ENCODE data around the gene SLC25A45.

SLC25A45 gene, protein sequence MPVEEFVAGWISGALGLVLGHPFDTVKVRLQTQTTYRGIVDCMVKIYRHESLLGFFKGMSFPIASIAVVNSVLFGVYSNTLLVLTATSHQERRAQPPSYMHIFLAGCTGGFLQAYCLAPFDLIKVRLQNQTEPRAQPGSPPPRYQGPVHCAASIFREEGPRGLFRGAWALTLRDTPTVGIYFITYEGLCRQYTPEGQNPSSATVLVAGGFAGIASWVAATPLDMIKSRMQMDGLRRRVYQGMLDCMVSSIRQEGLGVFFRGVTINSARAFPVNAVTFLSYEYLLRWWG

GRCh38 chr11:65382033-65382803 lies at the start of gene SLC25A45:
Gene SLC25A45, minus strand, starts transcription at chr11:65382646. Its CDS starts 695 bp downstream, at chr11:65381951.
- peak; percentile 83 for DNase-seq (ENCODE audit: low read depth)

- no peak for DNase-seq (ENCODE audit: low read depth)
Measured at GRCh38 chr11:65431451-65432099, 49.1 kb upstream of the SLC25A45 start.

- DNase-seq (ENCODE audit: low read depth), result no peak
Measured at GRCh38 chr11:65430406-65431217, 48.2 kb upstream of the SLC25A45 start.

- no peak for DNase-seq (ENCODE audit: low read depth)
Measured at GRCh38 chr11:65429724-65430405, 47.4 kb upstream of the SLC25A45 start.

DNA sequence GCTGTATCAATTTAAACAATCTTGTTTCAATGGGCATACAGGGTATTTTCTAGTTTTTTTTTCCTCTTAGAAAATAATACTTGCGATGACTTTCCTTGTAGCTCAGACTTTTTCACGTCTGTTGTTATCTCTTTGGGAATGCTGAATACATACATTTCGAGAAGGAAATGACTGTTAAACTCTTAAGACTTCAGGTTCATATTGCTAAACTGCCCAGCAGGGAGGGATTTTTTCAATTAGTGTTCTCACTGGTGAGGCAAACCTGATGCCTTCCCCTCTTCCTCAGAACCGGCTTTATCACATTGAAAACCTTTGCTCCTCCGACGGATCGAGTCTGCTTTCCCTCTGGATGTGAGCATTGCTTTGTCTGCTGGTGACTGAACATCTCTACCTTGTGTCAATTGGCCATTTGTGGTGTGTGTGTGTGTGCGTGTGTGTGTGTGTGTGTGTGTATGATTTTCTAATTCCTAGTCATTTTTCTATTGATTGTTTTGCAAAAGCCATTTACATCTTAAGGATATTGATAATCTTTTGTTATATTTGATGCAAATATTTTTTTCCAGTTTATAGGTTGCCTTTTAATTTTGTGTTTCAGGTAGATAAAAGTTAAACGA lies 46.7 kb upstream of the SLC25A45 start:
- DNase-seq (ENCODE audit: low read depth), result no peak

DNA sequence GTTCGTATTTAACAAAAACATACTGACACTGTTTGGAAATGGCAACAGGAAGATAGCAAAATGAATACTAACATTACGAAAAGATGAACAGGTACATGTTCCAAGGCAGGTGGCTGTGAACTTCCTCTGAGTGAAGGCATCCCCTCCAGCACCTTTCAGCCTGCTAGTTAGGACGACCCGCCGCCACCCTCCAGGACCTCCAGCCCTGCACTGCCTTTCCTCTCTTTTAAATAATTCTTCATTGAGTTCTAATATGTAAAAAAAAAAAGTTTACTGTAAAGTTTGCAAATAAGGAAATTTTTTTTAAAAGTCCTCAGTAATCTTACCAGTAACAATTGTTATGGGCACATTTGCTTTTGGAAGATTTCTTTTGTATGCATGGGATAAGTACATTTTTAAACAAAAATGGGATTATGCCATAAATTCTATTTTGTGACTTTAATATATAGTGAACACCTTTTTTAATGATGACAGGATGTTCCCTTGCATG lies 46.2 kb upstream of the SLC25A45 start:
- no peak for DNase-seq (ENCODE audit: low read depth)

DNA sequence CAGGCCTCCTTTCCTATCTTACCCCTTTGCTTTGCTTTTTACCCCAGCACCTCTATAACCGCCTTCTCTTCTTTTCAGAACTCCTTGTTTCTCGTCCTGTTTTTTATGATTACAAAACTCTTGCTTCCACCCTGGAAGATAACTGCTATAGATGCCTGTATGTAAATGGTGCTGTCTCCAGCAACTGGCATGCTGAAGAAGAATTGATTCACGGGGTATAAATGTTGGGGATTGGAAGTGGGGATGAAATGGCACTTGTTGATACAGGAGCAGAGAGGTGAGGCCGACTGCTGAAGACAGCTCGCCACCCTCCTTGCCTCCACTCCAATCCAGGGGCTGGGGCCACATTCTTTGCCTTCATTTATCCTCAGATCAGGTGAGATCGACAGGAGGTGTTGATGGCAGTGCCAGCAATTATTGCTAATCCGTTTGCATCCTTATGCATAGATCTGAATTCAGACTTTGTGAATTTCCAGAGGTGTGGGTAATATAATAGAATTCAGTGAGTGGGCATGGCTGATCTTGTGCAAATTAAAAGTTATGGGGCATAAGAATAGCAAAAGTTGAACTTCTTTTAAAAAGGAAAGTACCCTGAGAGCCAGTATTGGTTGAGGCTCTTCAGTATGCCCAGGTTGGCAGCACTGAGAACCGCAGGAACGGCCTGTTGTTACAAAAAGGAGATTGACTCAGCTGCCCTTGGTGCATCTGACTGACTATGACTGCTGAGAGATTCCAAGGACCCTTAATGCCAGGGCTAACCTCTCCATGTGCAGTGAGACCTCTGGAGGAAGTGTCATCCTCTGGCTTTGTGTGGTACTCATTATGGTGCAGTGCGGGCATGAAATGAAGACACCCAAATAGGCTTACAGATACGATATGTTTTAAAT lies 45.5 kb upstream of the SLC25A45 start:
- DNase-seq (ENCODE audit: low read depth), result no peak

GRCh38 chr11:65426839-65427690 lies 44.6 kb upstream of the SLC25A45 start:
- no peak for DNase-seq (ENCODE audit: low read depth)

- DNase-seq (ENCODE audit: low read depth), result no peak
Measured at GRCh38 chr11:65425971-65426838, 43.8 kb upstream of the SLC25A45 start.

GRCh38 chr11:65425105-65425970 lies 42.9 kb upstream of the SLC25A45 start:
- peak; percentile 71 for DNase-seq (ENCODE audit: low read depth)

DNA sequence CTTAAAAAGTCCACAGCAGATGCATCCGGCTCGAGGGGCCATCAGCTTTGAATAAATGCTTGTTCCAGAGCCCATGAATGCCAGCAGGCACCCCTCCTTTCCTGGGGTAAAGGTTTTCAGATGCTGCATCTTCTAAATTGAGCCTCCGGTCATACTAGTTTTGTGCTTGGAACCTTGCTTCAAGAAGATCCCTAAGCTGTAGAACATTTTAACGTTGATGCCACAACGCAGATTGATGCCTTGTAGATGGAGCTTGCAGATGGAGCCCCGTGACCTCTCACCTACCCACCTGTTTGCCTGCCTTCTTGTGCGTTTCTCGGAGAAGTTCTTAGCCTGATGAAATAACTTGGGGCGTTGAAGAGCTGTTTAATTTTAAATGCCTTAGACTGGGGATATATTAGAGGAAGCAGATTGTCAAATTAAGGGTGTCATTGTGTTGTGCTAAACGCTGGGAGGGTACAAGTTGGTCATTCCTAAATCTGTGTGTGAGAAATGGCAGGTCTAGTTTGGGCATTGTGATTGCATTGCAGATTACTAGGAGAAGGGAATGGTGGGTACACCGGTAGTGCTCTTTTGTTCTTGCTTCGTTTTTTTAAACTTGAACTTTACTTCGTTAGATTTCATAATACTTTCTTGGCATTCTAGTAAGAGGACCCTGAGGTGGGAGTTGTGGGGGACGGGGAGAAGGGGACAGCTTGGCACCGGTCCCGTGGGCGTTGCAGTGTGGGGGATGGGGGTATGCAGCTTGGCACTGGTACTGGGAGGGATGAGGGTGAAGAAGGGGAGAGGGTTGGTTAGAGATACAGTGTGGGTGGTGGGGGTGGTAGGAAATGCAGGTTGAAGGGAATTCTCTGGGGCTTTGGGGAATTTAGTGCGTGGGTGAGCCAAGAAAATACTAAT lies 42.0 kb upstream of the SLC25A45 start:
- no peak for DNase-seq (ENCODE audit: low read depth)

GRCh38 chr11:65423516-65424204 lies 41.2 kb upstream of the SLC25A45 start:
- no peak for DNase-seq (ENCODE audit: low read depth)

DNA sequence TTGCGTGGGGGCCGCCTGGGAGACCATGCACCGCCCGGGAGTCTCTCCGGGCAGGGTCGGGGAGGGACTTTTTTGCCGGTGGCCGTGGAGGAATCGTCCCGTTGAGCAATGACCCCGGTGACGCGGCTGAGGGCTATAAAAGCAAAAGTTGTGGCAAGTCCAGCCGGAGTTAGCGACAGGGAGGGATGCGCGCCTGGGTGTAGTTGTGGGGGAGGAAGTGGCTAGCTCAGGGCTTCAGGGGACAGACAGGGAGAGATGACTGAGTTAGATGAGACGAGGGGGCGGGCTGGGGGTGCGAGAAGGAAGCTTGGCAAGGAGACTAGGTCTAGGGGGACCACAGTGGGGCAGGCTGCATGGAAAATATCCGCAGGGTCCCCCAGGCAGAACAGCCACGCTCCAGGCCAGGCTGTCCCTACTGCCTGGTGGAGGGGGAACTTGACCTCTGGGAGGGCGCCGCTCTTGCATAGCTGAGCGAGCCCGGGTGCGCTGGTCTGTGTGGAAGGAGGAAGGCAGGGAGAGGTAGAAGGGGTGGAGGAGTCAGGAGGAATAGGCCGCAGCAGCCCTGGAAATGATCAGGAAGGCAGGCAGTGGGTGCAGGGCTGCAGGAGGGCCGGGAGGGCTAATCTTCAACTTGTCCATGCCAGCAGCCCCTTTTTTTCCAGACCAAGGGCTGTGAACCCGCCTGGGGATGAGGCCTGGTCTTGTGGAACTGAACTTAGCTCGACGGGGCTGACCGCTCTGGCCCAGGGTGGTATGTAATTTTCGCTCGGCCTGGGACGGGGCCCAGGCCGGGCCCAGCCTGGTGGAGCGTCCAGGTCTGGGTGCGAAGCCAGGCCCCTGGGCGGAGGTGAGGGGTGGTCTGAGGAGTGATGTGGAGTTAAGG lies 40.4 kb upstream of the SLC25A45 start, which contains the start of gene NEAT1:
NEAT1 (plus strand) TSS at position 166 of the 883 bp plus-strand sequence.
- DNase-seq (ENCODE audit: low read depth), result peak; percentile 95

Data from stimulated activated CD8-positive, alpha-beta memory T cell treated with anti-CD3 and anti-CD28 coated beads, Interleukin-12 subunit alpha, Interleukin-12 subunit beta, amount 100 ng/mL, for 1 hour (primary cell).